CMK (cell line): ENCODE data around the gene OR6N2.
A peak's percentile ranks its signal among the peaks of the same experiment; 100 is the strongest.

Experiments used
- DNase-seq: peaks from one replicate; pipeline ENCODE4 v3.0.0-alpha.2; 2010; ENCODE audit warnings: low read depth

The OR6N2 gene, protein sequence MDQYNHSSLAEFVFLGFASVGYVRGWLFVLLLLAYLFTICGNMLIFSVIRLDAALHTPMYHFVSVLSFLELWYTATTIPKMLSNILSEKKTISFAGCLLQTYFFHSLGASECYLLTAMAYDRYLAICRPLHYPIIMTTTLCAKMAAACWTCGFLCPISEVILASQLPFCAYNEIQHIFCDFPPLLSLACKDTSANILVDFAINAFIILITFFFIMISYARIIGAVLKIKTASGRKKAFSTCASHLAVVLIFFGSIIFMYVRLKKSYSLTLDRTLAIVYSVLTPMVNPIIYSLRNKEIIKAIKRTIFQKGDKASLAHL

DNA sequence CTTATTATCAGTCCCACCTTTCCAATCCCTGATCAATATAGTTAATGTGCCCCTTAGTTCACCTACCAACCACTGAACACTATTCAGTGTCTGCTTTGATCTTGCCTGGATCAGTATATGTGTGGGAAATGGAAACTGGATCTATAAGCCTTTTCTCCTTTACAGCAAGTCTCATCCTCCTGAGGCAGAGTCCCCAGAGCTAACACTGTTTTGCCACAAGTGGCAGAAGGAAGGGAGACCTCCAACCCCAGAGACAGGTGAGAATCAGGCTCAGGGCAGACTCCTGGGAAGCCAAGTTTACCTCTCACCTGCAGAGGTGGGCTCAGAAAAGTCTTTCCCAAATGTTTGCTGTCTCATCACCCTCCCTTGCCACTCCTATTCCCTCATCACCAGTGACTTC, at the start of gene OR6N2:
Gene OR6N2, minus strand, starts transcription at position 101 of the 400 bp plus-strand sequence. CDS start 3,569 bp downstream, outside the sequence.
- no peak for DNase-seq

DNA sequence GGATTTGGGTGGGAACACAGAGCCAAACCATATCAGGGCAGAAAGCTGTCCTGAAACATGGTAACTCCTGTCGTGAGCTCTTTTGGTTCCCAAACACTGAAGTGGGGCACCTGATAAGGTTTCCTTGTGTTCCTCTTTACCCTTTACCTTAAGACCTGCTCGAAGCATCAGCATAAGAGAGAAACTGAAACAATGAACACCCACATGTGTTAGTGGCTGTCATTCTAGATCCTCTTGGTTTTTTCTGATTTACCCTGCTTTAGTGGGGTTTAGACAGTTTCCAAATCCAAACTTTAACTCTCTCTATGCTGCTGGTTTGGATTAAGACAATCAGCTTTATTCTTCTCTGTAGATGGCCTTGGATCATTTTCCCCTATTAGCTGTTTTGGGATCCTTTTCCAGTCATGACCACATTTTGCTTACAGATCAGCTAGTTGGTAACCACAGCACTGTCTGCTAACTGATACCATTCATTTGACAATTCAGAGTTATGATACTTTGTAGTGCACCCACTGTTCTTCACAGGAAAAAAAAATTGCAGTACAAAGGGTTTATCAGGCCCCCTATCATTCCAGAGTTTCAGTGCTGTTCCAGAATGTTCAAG, 49.2 kb upstream of the OR6N2 start:
- DNase-seq = no peak

DNA sequence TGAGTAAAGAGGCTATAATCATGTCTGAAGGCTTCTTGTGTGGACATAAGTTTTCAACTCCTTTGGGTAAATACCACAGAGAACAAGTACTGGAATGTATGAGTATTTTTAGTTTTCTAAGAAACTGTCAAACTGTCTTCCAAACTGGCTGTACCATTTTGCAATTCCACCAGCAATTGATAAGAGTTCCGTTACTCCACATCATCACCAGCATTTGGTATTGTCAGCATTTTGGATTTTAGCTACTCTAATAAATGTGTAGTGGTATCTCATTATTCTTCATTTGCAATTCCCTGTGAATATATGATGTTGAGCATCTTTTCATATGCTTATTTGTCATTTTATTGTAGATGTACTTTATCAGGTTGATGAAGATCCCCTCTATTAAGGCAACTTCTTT, 40.7 kb upstream of the OR6N2 start:
- no peak for DNase-seq

DNA sequence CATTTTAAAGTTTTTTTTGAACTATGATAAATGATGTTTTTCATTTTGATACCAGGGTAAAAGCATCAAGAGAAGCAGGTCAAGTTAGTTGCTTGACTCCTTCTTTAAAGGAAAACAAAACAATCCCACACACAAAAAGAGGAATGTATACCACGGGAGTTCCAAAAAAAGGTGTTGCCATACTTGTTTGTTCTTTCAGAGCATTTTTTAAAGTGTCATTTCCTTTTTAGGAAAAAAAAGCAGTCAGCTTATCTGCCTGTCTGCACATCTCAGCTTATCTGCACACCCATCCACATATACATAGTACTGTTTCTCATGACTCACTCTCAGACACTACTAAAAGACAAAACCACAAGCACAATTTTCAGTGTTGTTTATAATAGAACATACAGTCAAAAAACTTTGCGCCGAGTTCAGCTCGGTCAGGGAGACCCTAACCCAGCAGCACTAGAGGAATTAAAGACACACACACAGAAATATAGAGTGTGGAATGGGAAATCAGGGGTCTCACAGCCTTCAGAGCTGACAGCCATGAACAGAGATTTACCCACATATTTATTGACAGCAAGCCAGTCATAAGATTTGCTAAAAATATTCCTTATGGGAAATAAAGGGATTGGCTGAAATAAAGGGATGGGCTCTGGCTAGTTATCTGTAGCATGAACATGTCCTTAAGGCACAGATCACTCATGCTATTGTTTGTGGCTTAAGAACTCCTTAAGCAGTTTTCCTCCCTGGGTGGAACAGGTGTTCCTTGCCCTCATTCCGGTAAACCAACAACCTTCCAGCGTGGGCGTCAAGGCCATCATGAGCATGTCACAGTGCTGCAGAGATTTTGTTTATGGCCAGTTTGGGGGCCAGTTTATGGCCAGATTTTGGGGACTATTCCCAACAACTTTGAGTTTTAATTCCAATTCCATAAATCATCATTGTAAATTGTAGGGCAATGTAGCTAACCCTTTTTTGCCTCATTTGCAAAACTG, 38.7 kb upstream of the OR6N2 start:
- no peak for DNase-seq

DNA sequence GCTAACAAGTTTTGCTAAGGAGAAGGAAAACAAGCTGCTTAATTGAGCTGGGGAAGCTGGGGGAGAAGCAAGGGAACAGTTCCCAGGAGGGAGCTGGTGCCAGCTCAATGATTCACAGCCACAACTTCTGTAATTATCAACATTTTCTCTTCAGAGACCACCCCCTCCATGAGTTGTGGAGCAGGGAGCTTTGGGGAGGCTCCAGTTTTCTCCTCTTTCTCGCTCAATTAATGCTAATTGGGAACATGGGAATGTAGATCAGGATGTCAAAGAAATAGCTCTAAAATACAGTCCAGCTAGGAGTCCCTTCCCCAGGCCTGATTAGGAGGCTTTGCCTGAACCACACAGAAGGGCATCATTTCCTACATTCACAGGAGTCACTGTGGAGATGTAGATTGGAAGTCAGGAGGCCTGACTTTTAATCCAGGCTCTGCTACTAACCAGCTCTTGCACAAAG, 38.0 kb upstream of the OR6N2 start:
- no peak for DNase-seq

DNA sequence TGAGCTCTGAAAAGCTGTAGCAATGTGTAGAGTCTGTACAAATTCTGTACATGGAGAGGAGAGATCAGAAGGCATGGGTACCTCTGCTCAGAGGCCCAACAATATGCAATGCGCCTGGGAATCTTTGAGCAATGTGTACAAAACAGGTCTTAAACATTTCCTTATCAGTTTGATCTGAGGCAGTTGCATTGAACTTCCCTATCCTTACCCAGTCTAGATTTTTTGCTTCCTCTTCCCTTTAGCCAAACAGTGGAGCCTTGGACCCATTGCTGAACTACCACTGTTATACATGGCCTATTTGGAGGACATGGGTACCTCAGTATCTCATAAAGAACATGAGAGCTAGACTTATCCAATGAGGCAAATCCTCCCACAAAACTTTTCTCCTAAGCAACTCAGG, 37.6 kb upstream of the OR6N2 start:
- DNase-seq = peak; percentile 32

DNA sequence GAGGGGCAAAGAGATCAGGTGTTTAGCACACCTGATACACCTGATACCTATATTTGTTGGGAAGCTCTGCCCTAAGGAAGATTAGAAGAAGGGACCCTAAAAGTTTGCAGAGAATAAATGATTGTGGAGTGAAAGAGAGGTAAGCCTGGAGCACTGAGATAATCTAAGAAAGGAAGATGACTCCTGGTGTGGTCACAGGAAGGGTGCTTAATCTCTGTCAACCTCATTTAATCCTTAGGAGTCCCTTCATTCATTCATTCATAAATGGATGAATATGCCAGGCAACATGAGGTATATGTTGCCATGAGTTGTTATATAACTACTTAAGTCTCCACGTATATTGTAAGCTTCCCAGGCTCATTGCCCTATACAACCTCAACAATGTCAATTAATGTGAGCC, 34.0 kb upstream of the OR6N2 start:
- DNase-seq = no peak

DNA sequence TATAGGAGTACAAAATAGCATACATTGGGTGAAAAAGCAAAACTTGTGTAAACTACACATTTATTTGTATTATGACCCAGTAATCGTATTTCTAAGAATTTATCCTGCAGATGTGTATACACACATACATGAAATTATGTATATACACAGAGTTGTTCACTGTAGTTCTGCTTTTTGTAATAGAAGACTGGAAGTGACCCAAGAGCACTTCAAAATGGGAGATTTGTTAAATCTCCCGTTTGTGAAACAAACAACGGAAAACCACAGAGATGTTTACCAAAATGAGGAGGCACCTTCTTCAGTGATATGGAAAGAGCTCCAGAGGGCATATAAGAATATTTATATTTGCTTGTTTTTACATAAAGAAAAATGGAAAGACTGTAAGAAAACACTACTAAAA, 32.2 kb upstream of the OR6N2 start:
- DNase-seq = no peak

DNA sequence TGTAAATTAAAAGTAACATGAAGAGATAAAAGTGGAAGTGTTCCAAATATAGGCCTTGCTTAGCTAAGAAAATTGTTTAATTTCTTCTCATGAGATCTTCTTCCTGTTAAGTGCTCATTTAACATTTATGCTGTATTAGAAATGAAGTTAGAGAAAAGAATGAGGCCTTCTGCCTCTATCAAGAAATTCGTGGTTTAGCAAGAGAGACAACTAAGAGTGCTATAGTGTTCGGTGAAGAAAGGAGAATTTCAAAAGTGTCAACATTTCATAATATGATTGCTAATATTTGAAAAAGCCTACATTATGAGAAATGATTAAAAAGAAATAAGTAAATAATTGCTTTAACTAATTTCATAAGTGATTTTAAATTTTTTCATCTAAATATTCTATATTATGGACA, 31.3 kb upstream of the OR6N2 start:
- DNase-seq = no peak

DNA sequence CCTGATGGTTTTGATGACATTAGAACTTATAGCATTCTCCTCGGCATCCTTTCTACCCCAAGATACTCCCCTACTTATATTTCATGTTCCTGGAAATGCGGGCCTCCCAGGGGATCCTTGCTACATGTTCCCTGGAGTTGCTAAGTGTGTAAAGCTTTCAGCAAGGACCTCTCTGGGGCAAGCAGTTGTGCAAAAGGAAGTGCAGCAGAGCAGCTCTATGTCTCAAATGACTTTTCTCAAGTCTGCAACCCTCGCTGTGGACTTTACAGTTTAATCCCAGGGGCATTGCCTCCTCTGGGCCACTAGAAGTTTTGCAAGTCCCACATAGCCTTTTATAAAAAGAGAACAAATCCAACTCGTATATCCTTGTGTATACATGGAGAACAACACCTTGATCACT, 29.3 kb upstream of the OR6N2 start:
- DNase-seq = no peak

DNA sequence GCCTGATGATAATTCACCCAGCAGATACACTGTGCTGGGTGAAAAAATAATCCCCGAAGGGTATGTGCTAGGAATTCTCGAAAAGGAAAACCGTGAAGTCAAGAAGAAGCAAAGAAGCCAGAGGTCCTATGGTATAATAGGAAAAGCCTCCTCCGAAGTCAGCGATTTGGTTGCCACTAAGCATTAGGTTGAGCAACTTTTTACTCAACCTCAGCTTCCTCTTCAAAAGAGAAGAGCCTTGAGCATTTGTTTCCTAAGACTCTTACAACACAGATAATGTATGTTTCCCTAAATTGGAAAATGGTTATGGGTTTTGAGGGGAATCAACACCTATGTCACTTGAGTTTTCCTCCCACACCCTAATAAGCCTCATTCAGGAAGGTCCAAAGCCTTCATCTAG, 28.9 kb upstream of the OR6N2 start:
- no peak for DNase-seq

DNA sequence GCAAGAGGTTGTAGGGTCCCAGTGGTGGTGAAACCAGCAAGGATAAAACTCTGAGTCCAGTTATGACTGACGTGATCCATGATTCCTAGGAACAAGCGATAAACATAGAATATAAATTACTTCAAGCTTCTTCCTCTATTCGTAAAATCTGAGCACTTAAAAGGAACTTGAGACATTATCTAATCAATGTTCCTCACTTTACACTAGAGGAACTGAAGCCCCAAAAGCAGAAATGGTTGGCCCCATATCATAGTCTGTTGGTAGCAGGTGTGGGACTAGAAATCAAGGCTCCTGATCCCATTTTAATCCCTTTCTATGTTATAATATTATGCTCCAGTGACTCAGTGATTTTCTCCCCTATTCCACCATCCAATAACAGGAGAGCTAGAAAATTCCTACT, 28.3 kb upstream of the OR6N2 start:
- no peak for DNase-seq

DNA sequence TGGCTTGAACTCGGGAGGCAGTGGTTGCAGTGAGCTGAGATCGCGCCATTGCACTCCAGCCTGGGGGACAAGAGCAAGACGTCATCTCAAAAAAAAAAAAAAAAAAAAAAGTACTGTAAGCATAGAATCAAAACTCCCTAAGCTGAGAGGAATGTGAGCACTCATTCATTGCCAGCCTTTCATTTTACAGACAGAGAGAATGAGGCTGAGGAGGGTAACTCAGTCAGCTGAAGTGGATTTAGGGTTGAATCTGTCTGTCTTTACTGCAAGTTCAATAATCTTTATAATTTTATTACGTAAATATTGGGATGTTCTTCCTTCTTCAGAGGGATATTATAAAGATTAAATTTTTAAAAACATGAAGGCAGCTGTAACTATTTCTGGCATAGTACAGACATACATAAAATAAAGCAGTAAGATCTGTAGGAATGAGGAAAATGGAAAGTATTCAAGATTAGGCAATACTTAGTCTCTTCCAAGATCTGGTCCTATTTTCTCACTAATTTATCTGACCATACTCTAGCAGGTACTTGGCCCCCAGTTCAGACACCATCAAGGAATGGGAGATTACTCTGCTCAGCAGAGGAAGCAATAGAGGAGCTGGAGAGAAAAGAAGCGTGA, 26.0 kb upstream of the OR6N2 start:
- DNase-seq = no peak

DNA sequence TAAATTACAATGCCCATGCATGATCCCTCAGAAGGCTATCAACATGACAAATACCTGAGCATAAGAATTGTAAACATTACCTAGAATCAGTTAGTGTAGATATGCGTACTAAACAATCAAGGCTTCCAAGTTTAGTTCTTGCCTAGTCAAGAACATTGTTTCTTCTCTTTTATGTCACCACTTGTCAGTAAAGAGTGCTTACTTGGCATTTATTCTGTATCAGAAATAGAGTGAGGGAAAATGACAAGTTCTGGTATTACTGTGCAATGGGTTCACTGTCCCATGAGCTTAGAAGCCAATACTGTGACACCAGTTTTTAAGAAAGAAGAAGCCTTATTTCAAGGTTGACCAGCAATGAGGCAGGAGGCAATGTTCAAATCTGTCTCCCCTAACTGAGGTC, 22.7 kb upstream of the OR6N2 start:
- no peak for DNase-seq

DNA sequence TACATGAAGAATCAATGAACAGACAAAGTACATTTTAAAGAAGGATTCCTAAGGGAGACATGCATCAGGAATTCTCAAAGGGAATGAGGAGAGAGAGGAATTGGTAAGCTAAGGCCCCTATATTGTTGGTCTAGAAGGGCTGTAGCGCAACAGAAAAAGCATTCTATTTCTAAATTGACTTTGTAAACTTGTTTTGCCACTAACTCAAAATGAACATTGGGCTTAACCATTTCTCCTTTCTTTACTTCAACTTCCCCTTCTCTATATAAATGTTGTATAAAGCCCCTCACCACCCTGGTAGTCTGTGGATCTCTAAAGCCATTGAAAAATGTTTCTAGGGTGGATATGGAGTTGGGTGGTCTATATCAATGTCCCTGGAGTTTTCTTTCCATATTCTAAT, 20.4 kb upstream of the OR6N2 start:
- no peak for DNase-seq

DNA sequence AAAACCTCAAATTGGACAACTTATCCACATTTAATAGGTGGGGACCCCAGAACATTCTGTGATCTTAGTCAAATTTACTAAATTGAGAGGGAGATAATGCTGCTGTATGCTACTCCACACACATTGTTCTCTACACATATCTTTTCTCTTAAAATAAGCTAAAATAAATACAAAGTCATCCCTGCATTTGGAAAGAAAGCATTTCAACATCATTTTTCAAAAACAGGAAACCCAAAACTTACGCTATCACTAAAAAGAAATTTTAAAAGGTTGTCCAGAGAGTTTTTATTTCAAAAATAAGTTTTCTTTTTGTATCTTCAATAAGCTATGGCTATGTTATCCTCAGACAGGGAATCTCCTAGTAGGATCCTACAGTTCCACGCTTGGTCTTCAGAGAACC, 19.5 kb upstream of the OR6N2 start:
- no peak for DNase-seq

DNA sequence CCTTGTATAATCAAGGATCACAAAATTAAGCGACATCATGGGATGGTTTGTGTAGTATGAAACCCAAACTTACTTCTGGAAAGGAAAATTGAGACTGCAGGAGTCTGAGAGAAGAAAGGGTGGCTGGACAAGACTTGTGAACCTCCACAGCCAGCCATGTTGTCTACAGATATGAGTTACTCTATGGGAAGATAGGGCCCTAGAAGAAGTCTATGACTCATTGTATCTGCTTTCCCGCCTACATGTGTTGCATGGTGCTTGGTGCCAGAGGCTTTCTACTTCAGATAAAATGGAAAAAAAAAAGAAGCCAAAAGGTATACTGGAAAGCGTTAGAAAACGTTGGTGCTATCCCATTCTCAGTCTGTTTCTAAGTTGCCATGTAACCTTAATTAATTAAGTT, 18.7 kb upstream of the OR6N2 start:
- no peak for DNase-seq

DNA sequence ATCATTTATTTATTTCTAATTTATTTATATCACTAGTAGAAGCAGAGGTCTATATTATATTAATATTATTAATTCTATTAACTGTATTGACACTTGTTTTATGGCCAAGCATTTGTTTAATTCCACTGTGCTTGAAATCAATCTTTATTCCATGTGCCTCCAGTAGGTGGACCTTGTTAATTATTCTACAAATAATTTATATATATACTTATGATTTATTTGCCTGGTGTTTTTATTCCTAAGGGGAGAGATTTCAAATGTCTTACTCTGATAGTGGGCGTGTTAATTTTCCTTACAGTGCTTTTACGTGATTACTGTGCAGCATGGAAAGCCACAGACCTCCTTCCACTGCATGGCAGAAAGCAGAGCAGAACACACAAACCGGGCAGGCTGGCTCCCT, 17.5 kb upstream of the OR6N2 start:
- no peak for DNase-seq

DNA sequence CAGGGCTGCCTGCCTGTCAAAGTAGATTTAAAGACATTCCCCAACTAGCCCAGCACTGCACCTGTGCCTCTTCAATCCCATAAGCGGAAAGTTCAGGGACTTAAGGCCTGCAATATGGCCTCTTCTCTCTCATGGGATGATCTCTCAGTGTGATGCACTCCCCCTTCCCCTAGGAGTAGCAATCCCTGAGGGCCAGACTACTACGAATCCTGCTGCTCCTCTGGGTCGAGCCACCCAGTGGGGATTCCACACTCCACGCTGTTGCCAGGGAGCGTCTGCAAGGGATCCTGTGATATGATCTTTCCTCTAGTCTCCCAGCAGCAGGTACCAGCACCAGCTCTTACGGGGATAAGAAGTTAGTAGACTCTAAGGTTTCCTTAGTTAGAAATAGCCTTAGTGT, 13.2 kb upstream of the OR6N2 start:
- no peak for DNase-seq

DNA sequence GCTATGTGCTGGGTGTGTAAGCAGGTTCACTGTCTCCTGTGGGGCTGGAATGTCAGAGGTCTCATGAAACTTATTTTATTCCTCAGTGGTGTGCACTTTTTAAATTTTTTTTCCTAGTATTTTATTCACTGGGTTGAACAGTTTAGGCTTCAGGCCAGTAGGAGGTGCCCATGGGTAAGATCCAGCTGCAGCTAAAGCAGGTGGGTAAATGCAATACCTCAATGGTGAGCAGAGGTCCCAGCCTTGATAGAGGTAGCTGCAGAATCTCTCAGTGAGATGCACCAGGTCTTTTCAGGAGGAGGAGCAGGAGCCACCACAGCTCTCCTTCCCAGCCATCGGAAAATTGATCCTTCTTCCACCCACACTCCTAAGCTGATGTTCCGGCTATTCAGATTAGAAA, 12.6 kb upstream of the OR6N2 start:
- no peak for DNase-seq

DNA sequence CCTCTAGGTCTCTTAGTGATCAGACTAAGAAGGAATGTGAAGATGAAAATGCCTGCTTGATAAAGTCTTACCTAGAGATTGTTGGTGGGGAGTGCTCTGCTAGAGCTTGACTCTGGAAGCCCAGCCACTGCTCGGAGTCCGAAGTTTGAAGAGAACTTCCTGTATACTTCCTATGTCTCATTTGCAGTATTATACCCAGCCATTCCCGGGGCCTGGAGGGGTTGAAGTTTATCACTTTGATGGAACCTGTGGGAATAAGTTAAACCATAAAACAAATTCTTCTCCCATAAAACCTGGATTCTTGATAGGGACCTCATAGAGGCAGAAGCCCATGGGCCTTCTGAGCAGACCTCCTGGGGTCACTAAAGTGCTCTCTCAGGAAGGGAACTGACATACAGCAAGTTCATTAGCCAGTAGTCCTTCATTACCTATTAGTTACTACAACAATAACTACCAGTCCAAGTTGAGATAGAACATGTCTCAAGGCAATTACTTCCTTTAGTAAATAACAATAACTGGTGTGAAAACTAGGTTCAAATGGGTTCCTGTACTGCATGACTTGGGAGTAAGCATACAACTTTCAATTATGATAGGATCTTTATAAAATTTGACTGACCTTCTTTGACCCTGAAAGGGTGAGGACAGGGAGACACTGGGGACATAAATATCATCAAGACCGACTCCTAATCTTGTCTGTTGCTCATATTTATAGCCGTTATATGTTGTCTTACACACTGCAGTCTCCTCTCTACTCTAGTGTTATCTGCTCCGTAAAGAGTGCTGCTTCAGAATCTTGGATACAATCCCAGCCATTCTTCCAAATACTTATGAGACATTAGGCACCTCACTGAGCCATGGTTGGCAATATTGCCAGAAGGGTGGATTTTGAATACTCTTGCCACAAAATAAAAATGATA, 8.8 kb downstream of the OR6N2 start, which contains the start of gene OR6N1:
Gene OR6N1, minus strand, starts transcription at position 246 of the 917 bp plus-strand sequence. CDS start 5,513 bp downstream, outside the sequence.
- DNase-seq = no peak
